ENCODE results near the gene JARID2.

JARID2 gene

DNA sequence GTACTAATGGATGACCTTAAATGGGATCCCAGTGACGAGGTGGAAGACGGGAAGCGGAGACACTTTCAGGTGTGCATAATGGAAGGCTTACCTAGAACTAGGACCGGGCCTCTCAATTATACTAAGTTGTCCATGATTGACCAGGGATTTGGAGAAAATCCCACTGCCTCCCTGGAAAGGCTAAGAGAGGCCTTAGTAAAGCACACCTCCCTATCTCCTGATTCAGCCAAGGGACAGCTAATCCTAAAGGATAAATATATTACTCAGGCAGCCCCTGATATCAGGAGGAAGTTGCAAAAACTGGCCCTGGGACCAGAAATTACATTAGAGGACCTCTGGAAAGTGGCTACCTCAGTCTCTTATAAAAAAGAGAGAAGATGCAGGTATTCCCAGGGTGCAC is 93.2 kb downstream of the JARID2 start:
- no peak for DNase-seq

DNA sequence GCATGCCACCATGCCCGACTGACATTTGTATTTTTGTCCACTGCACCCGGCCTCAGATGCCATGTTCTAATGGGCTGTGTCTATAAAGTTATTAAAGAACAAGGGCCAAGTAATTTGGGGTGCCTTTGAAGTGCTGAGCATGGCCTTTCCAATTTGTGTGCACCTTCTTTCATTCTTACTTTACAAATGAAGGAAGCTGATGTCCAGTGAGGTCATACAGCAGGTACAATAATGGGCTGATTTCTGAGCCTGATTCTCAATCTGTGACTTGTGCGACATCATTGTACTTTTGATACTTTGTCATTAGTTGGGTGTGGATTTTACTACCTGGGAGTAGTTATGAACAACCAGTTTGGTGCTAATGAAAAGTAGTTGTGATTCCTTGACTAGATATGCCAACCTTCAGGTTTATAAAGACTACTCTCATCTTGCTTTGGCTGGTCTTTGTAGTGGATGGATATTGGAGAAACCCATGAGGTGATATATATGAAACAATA is 94.3 kb downstream of the JARID2 start:
- DNase-seq: no peak

DNA sequence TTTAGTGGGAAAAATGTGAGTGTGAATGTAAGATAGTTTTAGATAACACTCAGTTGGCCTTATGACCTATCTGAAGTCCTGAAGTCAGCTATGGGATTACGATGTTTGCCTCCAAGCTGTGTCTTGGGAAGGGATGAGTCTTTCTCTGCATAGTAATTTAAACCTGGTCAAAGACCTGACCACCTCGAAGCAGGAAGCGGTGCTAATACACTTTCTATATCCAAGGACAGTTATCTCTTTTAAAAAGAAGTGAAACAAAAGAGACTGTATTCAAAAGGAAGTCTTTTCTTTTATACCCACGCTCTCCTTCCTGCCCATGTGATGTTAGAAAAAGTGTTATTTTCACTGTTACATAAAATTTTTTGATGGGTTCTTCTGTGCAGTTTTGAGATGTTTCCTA is 94.9 kb downstream of the JARID2 start:
- DNase-seq: no peak

DNA sequence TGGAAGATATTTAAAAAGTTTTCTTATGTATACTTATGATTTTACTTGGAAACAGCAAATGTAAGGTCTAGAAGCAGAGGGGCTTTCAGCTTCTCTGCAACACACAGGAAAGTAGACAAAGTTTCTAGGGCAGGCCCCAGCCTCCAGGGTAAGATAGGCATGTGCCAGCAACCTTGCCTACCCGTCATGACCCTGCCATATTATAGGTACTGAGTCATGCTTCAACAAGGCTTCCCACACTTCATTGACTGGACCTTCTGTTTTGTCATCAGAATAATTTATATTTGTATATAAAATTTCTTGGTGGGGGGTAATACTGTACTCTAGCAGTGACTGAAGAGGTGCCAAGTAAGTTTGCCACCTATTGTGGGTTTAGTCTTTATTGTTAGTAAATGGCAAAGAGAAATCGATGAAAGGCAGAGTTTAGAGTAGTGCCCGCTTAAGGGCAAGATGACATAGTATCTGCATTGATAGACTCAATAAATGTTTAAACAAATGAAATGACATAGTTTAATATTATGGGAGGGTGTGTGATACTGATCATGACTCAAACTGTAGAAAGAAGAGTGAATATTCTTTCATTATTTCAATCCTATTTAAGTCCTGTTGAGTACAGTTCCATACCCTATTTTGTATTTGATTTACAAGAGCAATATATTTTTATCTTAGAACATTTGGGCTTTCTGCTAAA is 95.6 kb downstream of the JARID2 start:
- DNase-seq: no peak

DNA sequence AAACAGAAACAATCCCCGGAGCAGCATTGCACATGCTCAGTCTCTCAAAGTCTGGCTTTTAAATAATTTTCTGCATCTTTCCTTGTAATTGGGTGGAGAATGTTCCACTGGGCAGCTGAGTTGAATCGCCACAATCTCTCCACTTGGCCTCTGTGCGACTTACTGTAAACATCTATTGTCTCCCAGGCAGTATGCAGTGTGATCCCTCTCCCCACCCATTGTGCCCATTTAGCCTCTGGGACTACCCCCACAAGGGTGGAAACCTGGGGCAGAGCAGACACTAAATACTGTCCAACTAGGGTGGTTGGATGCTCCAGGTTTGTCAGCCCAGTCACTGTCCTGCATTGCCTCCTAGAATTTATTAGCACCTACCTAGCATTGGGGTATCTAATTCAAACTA is 96.2 kb downstream of the JARID2 start:
- no peak for DNase-seq

DNA sequence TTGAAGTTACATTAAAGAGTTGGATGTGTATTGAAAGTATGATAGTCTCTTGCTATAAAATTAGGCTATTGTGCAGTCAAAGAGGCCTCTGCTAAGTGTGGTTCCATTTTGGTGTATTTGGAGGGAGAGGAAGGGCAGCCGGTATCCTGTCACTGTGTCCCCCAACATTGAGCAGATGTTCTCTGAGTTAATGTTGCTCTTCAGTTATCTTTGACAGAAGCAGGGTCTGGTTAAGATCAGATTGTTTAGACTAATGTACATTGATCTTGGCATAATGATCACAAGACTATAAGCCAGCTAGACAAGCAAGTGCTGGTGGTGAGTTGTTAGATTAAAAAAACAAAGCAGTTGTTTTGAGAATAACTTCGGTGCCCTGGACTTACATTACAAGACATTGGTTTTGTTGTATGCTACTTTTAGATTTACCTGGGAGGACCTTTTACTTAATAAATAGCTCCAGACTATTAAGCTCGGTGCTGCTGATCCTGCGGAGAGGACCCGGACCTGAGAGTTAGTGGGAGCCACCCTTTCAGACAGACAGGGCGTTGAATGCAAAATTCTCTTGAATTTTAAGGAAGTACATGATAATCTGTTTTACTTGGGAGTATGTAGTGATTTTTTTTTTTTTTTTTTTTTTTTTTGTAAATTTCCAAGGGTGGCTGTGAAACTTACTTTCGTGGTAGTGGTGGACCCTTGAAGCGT is 97.8 kb downstream of the JARID2 start:
- no peak for DNase-seq

DNA sequence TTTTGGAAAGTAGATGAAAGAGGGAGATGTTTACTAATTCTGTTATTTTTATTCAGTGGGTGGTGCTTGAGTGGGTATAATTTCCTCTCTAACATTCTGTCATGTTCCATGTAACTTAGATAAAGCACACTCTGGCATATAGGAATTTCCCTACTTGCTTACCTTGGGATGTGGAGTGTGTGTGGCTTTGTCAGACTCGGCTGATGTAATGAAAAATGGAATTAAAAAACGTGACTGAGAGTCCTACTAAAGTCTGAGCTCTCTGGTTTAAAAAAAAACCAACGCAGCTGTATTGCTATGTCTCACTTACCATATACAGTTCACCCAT is 98.3 kb downstream of the JARID2 start:
- DNase-seq: no peak

DNA sequence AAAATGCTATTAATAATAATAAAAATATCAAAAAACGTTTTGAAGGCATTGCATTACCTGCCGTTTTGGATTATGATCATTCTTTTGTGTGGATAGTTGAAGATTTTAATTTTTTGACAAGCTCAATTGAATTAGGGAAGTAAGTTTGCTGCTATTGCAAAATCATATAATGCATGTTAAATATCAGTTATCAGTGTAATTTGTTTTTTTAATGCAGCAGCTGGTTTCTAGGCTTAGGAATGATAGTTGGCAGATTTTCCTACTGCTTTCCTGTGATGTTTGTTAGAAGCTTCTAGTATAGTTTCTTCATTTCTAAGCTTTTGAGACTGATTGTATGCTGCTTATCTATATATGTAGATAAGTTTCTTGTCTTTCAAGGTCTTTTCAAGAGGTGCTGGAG is 99.0 kb downstream of the JARID2 start:
- DNase-seq: no peak

DNA sequence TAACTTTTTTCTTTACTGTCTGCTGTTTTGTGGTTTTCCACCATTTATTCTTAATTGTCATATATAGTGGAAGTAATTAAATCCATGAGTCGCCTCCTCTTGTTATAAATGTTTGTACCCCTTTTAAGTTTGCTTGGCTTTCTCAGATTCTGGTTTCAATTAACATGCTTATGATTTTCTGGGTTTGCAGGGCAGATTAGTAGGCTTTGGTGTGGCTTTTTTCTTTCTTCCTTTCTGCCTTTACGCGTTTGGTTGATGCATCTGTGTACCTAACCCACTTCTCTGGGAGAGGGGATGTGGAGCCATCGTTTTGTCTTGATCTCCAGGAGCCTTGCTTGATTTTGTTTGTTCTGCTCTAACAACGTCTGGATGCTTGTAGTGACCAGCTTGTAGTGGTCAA is 100.4 kb downstream of the JARID2 start:
- DNase-seq: no peak

DNA sequence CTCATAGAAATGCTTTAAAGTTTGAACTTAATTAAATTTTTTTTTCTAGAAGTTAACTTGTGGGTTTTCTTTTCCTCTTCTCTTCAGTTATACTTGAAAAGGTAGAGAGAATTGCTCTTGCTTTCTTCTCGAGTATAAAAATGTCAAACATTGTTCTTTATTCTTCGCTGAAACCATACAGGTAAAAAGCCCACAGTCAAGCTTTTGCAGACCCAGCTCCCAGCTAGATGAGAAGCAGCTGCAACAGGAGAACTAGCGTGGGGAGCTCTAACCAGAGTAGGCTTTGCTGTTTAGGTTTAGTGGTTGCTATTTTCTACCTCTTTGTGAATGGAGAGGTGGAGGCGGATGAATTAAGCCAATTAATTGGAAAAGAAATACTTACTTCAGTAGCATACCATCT is 102.7 kb downstream of the JARID2 start:
- DNase-seq: no peak

DNA sequence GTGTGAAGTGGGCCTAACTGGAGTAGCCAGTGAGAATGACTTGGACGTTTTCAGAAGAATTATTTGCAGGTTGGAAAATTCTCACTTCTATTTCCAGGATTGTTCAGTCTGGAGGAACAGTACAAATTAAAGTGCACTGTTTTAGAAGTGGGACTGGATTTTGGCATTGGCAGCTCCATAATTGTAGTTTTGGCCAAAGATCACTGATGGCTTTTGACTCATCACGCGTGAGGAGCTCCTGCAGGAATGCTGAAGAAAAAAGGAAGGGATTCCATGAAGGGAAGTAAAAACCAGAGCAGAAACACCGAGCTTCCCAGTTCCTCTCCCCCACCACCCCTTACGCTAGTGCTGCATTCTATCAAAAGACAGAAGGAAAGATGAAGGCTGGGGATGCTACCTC is 103.5 kb downstream of the JARID2 start:
- DNase-seq: no peak

DNA sequence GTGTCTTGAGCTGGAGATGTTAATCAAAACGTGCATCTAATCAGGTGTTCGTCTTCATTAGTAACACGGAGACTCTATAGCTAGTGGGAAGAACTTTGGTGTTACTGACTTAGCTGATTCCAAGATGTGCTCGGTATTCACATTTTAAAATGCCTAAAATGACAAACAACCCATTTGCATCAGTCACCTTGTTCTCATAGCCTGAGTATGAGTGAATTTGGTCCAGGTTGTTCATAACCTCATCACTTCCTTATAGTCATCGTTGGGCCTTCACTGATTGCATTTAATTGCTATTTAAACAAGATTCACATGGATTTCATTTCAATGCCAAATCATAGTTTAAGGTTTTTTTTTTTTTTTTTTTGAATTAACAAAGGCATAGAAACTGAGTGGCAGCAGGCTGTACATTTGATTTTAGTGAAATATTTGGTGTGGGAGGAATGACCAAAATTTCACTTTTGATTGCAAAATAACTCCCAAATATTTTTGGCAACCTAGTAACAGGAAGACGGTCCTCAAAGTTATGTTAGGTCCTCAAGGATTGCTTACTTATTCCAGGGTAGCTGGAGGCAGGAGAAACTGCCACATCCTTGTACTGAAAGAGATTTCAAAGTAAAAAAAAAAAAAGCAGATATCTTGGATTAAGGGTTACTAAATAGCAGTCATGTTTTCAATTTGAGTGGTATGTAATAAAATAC is 104.7 kb downstream of the JARID2 start:
- DNase-seq: no peak

DNA sequence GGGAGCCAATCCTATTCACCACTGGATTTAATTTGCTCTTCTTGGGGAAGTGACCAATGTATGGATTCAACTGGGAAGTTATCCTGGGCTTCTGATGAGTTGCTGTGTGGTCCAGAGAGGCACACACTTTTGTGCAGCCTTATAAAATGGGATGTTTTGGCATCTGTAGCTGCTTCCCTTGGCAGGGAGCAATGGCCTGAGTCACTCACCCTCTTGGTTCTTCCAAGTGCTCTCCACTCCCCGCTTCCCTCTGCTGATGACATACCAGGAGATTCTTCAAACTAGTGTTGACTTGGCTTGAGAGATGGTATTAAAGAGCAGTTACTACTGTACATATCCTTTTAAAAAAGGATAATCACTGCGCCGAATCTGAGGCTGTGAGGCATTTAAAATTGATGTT is 105.8 kb downstream of the JARID2 start:
- no peak for DNase-seq

DNA sequence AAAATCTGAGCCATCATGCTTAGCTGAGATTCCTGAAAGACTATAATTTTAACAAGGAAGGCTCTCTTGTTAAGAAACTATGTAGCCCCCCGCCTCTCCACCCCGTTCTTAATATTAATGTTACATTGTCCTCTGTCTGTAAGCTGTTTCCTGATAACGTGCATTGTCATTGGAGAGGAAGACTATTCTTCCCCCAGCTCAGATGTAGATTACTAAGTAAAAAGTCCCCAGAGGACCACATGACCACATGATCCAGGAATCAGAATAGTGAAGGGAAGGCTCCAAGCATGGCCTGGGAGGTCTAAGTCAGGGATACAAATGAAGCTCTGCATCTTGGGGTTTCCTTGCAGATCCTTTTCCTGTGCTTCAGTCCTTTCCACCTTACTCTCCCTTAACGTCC is 106.4 kb downstream of the JARID2 start:
- DNase-seq: no peak

DNA sequence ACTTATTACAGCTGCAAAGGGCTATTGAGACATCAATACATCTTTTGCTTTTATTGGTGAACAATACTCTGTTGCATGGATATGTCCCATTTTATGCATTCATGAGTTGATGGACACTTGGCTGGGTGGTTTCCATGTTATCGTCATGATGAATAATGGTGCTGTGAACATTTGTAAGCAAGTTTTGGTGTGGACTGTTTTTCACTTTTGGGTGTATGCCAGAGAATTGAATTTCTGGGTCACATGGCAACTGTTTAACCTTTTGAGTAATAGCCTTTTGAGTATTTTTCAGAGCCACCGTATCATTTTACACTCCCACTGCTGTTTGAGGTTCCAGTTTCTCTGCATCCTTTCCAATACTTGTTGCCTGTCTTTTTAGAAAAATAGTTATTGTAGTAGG is 107.0 kb downstream of the JARID2 start:
- no peak for DNase-seq

DNA sequence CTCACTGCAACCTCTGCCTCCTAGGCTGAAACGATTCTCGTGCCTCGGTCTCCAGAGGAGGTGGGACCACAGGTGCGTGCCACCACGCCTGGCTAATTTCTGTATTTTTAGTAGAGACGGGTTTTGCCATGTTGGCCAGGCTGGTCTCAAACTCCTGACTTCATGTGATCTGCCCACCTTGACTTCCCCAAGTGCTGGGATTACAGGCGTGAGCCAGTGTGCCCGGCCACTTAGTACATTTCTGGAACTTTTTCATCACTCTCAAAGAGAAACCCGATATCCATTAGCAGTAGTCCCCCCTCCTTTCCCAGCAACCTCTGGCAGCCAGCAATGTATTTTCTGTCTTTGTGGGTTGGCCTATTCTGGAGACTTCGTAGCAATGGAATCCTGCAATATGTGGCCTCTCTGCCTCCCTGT is 109.8 kb downstream of the JARID2 start:
- no peak for DNase-seq

DNA sequence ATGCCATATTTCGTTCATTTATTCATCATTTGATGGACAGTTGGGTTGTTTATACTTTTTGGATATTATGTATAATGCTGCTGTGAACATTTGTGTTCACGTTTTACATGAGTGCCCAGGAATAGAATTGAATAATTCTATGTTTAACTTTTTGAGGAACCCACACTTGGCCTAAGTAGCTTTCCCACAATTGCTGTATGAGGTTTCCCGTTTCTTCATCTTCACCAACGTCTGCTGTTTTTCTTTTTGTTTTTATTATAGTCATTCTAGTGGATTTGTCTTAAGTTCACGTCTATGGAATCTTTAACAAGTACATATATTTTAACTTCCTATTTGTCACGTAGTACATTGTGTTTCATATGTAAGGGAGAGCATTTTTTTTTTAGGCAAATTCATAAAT is 110.3 kb downstream of the JARID2 start:
- no peak for DNase-seq

DNA sequence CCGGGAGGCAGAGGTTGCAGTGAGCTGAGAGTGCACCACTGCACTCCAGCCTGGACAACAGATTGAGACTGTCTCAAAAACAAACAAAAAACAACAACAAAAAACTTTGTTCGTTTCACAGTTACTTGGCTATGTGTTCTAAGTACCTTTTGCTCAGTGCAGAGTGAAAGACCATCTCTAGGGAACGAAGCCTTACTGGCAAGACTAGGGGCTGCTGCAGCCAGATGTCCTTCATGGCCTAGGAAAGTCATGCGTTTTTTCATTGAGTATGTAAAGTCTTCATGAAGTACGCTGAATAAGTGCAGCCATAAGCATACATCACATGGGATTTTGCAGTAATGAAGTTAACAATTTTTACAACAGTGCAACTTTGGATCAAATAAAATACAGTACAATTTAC is 111.1 kb downstream of the JARID2 start:
- no peak for DNase-seq

DNA sequence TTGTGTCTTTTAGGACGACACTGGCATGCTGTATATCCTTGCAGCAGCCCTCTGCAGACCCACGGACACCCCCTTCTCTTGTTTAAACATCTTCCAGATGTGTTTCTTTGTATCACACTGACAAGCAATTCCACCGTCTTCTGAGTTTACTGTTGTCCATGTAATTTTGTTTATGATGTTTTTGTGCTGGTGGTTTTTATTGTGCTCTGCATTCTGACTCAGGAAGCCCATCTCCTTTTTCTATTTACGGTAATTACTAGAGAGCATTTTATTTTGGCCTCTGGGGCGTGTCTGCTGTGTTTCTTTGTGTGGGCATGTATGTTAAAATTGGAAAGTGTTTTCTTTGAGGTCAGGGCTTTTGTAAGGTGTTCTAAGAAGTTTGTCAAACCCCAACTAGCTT is 111.9 kb downstream of the JARID2 start:
- no peak for DNase-seq

DNA sequence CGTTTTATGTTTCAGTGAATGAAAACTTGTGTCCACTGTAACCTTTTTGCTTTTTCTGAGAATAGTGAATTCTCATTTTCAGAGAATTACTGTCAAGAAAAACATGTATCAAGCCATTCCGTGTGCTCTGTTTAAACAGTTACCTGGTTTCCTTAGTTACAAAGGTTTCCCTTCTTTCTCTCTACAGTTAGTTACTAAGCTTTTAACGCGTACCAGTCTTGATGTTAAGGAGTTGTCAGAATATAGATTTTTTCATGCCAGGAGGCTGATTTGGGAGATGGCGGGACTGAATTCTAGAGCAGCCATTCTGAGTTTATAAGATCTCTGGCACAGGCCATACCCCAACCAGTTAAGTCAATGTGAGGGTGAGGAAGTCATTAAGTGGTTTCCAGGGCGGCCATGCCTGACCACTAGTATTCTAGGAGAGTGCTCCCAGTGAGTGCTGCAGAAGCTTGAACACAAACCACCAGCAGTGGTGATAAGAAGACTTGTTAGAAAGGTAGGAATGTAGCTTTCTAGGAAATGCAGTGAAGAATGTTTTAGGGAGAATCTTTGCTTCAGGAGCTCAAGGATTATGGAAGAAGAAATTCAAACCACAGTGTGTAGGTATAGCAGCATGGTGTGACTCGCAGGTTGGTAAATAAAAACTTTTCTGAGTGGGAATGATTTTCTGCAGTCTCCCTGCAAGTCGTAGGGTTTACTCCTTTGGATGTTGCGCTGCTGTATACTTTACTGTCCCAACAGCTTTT is 112.9 kb downstream of the JARID2 start:
- no peak for DNase-seq

DNA sequence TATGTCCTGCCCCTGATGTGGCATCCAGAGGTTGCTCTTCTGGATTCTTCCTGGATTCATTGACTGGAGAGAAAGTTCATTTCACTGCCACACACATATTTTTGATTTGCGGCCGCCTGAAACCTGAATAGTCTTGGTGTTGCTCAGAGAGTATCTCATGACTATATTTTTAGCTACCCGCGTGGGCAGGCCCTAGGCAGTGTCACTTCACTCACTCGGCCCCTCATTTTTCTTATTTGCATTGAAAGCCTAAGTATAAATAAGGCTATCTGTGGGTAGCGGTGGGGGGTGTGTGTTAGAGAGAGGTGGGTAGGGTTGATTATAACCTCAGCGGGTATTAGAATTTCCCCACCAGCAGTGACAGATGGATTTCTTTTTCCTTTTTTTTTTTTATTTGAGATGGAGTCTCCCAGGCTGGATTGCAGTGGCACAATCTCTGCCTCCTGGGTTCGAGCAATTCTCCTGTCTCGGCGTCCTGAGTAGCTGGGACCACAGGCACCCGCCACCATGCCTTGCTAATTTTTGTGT is 113.5 kb downstream of the JARID2 start:
- no peak for DNase-seq

DNA sequence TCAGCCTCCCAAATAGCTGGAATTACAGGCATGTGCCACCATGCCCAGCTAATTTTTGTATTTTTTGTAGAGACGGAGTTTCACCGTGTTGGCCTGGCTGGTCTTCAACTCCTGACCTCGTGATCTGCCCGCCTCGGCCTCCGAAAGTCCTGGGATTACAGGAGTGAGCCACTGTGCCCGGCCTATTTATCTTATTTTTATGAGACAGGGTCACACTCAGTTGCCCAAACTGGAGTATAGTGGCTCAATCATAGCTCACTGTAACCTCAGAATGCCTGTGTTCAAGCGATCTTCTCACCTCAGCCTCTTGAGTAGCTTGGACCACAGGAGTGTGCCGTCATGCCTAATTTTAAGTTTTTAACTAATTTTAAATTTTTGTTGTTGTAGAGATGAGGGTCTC is 114.4 kb downstream of the JARID2 start:
- no peak for DNase-seq

DNA sequence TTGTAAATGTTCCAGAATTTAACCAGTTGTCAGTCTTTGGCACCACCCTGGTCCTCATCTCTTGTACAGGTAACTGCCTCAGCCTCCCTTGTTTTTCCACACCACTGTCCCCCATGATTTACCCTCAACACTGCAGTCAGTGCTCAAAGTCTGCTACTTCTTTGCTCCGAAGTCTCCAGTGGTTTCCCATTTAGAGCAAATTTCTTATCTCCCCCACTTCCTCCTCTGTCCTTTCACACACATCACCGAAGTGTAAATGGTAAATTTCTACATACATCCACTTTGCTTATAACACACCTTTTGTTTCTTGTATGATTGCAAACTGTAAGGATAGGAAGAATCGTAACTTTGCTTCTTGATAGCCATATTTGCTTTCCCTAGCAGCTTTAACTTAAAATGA is 115.3 kb downstream of the JARID2 start:
- DNase-seq: no peak

All from CD4-positive, alpha-beta T cell treated with Interleukin-12 subunit alpha and Interleukin-12 subunit beta, for 1 hour (primary cell).